Gastroesophageal sphincter (tissue), 3 donors: ENCODE data around the gene IL18RAP.

Source experiments
- POLR2AphosphoS5 ChIP-seq: sonication (generic); formaldehyde crosslinking; IDR thresholded peaks from one replicate; pipeline ENCODE4 v1.6.1; 2017; ENCODE audit warnings: antibody characterized with exemption
- TF ChIP-seq, protein P1 (sequence below), 4 experiments: fragments of 200-600 bp in 2 of 4; fragments of 450-650 bp in 2 of 4; sonication (generic) in 1 of 4; IDR thresholded peaks; one replicate each; pipeline ENCODE4 v1.5.1; 2017 to 2019; ENCODE audit warnings: antibody characterized with exemption in 4 of 4, mild to moderate bottlenecking in 2 of 4, moderate library complexity in 2 of 4

DNA sequence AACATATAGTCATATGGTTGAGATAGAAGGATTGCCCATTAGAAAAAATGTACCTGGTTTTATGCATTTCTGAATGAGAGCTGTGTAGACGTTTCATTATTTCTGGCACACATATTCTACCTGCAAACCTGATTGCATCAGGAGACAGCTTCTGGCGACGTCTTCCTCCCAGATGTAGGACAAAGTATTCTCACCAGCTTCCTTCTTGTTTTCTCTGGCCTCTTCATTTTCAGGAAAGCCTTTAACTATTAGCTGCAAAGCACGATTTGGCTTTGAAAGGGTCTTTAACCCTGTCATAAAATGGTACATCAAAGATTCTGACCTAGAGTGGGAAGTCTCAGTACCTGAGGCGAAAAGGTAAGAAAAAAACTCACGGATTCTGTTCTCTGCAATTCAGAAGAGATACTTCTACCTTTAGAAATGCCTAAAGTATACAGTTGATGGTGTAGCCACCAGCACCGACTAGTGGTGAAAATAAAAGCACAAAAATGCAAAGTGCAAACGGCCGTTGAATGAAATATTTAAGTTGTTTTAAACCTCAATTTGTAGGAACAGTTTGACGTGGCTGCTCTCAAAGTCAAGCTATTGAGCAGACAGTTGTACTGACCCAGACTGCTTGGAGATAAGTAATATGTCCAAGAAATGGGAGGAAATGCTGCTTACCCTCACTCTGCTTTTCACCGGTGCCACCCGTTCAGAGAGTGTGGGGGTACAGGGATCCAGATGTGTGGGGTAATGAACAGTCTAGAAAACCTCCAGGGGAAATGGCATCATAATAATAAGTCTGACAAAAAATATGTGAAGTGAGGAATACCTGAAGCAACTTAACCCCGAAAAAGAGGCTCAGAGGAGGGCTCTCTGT lies 20.2 kb downstream of the IL18RAP start:
- no peak for TF ChIP-seq POLR2AphosphoS5
- TF ChIP-seq, protein P1, sequence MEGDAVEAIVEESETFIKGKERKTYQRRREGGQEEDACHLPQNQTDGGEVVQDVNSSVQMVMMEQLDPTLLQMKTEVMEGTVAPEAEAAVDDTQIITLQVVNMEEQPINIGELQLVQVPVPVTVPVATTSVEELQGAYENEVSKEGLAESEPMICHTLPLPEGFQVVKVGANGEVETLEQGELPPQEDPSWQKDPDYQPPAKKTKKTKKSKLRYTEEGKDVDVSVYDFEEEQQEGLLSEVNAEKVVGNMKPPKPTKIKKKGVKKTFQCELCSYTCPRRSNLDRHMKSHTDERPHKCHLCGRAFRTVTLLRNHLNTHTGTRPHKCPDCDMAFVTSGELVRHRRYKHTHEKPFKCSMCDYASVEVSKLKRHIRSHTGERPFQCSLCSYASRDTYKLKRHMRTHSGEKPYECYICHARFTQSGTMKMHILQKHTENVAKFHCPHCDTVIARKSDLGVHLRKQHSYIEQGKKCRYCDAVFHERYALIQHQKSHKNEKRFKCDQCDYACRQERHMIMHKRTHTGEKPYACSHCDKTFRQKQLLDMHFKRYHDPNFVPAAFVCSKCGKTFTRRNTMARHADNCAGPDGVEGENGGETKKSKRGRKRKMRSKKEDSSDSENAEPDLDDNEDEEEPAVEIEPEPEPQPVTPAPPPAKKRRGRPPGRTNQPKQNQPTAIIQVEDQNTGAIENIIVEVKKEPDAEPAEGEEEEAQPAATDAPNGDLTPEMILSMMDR (IDR thresholded peaks at IDR 0.05): peak; percentile 23 to 56 (median 43)
